Measurements from ENCODE around the gene ALKBH4.

- TF ChIP-seq CTCF (conservative IDR thresholded peaks at IDR 0.05) (no peak), ZFX (IDR thresholded peaks at IDR 0.05) (no peak)
These were observed 51.1 kb downstream of the ALKBH4 start for GRCh38 chr7:102413611-102414010.
